HFFc6 (cell line): ENCODE results near the gene BICD2. TPM values are rescaled to one million over a fixed set of nuclear protein-coding genes. Genes with fewer than 3 reads are reported as not detected.

Source experiments
- DNase-seq: peaks from one replicate; pipeline ENCODE4 v3.0.0-alpha.2; 2018
- H3K27ac Mint-ChIP-seq: 2 replicates; pipeline ENCODE4 v1.8.0; 2020; ENCODE audit warnings: mild to moderate bottlenecking, mixed read lengths
- H3K27me3 Mint-ChIP-seq: 2 replicates; pipeline ENCODE4 v1.8.0; 2021; ENCODE audit warnings: mild to moderate bottlenecking, moderate library complexity, mixed read lengths; ENCODE audit not compliant: insufficient read depth
- H3K36me3 Mint-ChIP-seq: 2 replicates; pipeline ENCODE4 v1.8.0; 2021; ENCODE audit warnings: low read depth, mixed read lengths
- H3K4me1 Mint-ChIP-seq: 2 replicates; pipeline ENCODE4 v1.8.0; 2020; ENCODE audit warnings: low read depth, mixed read lengths
- H3K4me3 Mint-ChIP-seq: 2 replicates; pipeline ENCODE4 v1.8.0; 2020; ENCODE audit warnings: mild to moderate bottlenecking, moderate library complexity, mixed read lengths
- H3K9me3 Mint-ChIP-seq: 2 replicates; pipeline ENCODE4 v1.8.0; 2020; ENCODE audit warnings: mild to moderate bottlenecking, mixed read lengths
- total RNA-seq, 6 experiments: library from RNA; stranded (reverse); fragmentation: NEBNext Ultra II Directional; extraction: Animal tissue kit (Norgen Biotek cat#: 25700); gene quantifications; 2 replicates in 1 of 6; 3 replicates in 5 of 6; pipeline ENCODE4 v1.2.3, GENCODE V29; 2021
- TF ChIP-seq, protein P1 (sequence below): fragments of 200-600 bp; sonication (generic); IDR thresholded peaks from 2 replicates; pipeline ENCODE4 v1.5.0; 2021; ENCODE audit warnings: antibody characterized with exemption, mild to moderate bottlenecking

The BICD2 gene
- total RNA-seq, 6 experiments from 2014 or later: 32.4 to 38.6 (median 36.1) TPM

- H3K4me1 Mint-ChIP-seq: peaks cover 41% of the 10 kb centered on the region
Observed at GRCh38 chr9:92669890-92670708, 94.5 kb downstream of the BICD2 start, which contains the start of gene IPPK. IPPK (minus strand) TSS chr9:92670131; CDS start chr9:92669988, 143 bp downstream.

GRCh38 chr9:92669527-92669889 lies 95.1 kb downstream of the BICD2 start:
- Mint-ChIP-seq H3K27ac (peak overlapping the region; percentile 87), H3K4me1 (peaks cover 47% of the 10 kb centered on the region), H3K36me3 (peaks cover 21% of the 10 kb centered on the region; the same call in 1 of the 2 replicates), H3K27me3 (no peaks in the 10 kb centered on the region; the same call in 1 of the 2 replicates), H3K9me3 (no peaks in the 10 kb centered on the region), H3K4me3 (peak overlapping the region; percentile 96)
- no peak for DNase-seq
- TF ChIP-seq, protein P1, sequence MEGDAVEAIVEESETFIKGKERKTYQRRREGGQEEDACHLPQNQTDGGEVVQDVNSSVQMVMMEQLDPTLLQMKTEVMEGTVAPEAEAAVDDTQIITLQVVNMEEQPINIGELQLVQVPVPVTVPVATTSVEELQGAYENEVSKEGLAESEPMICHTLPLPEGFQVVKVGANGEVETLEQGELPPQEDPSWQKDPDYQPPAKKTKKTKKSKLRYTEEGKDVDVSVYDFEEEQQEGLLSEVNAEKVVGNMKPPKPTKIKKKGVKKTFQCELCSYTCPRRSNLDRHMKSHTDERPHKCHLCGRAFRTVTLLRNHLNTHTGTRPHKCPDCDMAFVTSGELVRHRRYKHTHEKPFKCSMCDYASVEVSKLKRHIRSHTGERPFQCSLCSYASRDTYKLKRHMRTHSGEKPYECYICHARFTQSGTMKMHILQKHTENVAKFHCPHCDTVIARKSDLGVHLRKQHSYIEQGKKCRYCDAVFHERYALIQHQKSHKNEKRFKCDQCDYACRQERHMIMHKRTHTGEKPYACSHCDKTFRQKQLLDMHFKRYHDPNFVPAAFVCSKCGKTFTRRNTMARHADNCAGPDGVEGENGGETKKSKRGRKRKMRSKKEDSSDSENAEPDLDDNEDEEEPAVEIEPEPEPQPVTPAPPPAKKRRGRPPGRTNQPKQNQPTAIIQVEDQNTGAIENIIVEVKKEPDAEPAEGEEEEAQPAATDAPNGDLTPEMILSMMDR: no peak

More at GRCh38 chr9:92669890-92670708, 94.5 kb downstream of the BICD2 start, which contains the start of gene IPPK:
- TF ChIP-seq, protein P1: no peak
- Mint-ChIP-seq H3K27ac (peak within 1 kb of the TSS; percentile 97), H3K36me3 (peaks cover 21% of the 10 kb centered on the region; the same call in 1 of the 2 replicates), H3K27me3 (no peaks in the 10 kb centered on the region; the same call in 1 of the 2 replicates), H3K9me3 (no peaks in the 10 kb centered on the region), H3K4me3 (peak within 1 kb of the TSS; percentile 96)
- DNase-seq: peak; percentile 98

GRCh38 chr9:92668746-92669526 lies 95.7 kb downstream of the BICD2 start:
- Mint-ChIP-seq H3K27ac (peak overlapping the region; percentile 87), H3K27me3 (no peaks in the 10 kb centered on the region; the same call in 1 of the 2 replicates), H3K4me1 (peaks cover 48% of the 10 kb centered on the region), H3K36me3 (peaks cover 21% of the 10 kb centered on the region; the same call in 1 of the 2 replicates), H3K9me3 (no peaks in the 10 kb centered on the region), H3K4me3 (peak overlapping the region; percentile 96)
- TF ChIP-seq, protein P1: no peak
- peak; percentile 63 for DNase-seq

DNA sequence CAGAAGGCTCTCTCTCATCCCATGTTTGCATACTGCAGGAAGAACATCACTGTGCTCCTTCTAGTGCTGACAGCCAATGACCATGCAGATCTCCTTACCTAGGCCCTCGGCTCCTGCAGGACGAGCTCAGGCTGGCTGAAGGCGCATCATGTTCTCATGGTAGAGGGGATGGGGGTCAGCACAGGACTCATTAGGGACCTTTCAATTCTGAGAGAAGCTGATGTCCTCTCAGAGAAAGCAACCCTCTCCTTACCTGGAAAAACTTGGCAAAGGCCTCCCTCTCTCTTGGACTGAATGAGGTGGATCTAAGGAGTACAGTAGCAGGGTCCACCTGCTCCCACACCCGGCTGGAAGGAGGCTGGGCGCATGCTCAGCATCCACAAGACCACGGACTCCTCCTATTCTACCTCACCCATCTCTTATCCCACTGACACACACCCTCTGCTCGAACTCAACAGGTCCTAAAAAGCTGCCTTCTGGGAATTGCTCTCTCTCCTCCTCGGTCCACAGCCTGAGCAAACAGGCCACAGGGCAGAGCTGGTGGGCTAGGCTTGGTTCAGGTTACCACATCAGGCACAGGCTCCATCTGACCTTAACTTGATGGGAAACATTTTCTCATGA lies 97.6 kb downstream of the BICD2 start:
- TF ChIP-seq, protein P1: no peak
- peaks cover 48% of the 10 kb centered on the region for H3K4me1 Mint-ChIP-seq
- peaks cover 26% of the 10 kb centered on the region; the same call in 1 of the 2 replicates for H3K36me3 Mint-ChIP-seq
- peak overlapping the region; percentile 25; the same call in 1 of the 2 replicates for H3K27ac Mint-ChIP-seq
- no peak for DNase-seq
- H3K9me3 Mint-ChIP-seq: no peaks in the 10 kb centered on the region
- H3K4me3 Mint-ChIP-seq: peak overlapping the region; percentile 25; the same call in 1 of the 2 replicates
- H3K27me3 Mint-ChIP-seq: no peaks in the 10 kb centered on the region; the same call in 1 of the 2 replicates

DNA sequence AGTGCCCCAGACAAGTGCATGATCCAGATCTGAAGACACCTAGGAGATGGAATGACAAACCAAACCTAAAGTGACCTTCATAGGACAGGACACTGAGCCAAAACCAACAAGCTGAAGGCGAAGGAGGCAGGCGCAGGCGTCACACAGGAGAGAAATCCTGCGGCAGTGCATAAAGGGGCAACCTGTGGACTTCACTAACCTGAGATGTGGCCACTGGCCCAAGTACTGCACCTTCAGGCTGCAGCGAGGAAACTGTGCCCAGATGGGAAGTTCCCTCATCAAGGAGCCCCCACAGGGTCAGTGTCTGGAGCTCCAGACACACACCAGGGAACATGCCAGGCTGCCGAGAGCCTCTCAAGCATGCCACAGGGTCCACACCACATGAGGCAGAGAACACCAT lies 98.4 kb downstream of the BICD2 start:
- H3K27ac Mint-ChIP-seq: no peak overlapping the region
- H3K4me1 Mint-ChIP-seq: peaks cover 51% of the 10 kb centered on the region
- no peak overlapping the region for H3K4me3 Mint-ChIP-seq
- TF ChIP-seq, protein P1: no peak
- no peaks in the 10 kb centered on the region for H3K9me3 Mint-ChIP-seq
- H3K27me3 Mint-ChIP-seq: no peaks in the 10 kb centered on the region; the same call in 1 of the 2 replicates
- no peak for DNase-seq
- peaks cover 30% of the 10 kb centered on the region; the same call in 1 of the 2 replicates for H3K36me3 Mint-ChIP-seq
